ENCODE results near the gene SERTAD2. TPM values are rescaled to one million over a fixed set of nuclear protein-coding genes. Genes with fewer than 3 reads are reported as not detected.

SERTAD2 gene, protein sequence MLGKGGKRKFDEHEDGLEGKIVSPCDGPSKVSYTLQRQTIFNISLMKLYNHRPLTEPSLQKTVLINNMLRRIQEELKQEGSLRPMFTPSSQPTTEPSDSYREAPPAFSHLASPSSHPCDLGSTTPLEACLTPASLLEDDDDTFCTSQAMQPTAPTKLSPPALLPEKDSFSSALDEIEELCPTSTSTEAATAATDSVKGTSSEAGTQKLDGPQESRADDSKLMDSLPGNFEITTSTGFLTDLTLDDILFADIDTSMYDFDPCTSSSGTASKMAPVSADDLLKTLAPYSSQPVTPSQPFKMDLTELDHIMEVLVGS
- 12.9 and 14.2 TPM in 2 replicates for total RNA-seq

DNA sequence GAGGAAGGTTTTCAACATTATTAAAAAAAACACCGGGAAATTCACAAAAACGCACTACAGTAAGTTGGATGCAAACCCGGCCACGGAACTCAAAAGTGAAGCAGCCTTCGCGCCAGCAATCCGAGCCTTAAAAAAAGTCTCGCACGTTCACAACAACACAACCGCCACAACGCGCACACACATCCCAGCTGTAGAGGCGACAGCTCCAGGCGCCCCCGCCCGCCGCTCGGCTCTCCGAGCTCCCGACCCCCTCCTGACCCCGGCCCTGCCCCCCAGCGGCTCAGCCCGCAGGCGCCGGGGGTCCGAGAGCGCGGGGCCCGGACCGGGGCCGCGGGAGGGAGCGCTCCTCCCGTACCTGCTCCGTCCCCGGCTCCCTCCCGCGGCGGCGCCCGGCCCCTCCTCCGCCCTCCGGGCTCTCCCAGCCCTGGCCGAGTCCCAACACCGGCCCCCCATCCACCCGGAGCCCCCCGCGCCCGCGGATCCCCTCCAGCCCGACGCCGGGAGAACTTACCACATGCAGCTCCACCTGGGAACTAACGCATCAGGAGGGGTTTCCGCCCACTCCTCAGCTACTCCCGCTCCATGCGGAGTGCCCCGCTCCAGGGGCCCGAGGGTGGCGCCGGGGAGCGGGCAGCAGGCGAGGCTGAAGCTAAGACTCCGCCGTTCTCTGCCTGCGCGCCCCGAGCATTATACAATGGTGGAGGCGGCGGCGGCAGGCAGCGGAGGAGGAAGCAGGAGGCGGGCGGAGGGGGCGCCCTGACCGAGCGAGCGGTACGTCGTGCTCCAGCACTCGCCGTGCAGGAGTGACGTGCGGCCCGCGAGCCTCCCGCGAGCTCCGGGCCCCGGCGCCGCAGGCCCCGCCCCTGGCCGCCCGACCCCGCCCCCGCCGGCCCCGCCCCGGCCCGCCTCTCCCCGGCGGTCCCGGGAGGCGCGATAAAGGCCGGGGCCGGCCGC lies at the start of gene SERTAD2:
Gene SERTAD2, minus strand, starts transcription at position 805 of the 954 bp plus-strand sequence. CDS start 17,042 bp downstream, outside the sequence.

Other genes starting within 250 kb of the SERTAD2 start
- gene LGALSL, start 199.8 kb downstream of the SERTAD2 start, total RNA-seq = 1.5 and 2.0 TPM in 2 replicates
- gene AFTPH, start 129.6 kb downstream of the SERTAD2 start, total RNA-seq = 30.8 and 31.3 TPM in 2 replicates